Left hindlimb (tissue), 1 donor: Measurements from ENCODE around the gene SCN2B.
A peak's percentile ranks its signal among the peaks of the same experiment; 100 is the strongest.
"Not testable (repeated sequence)": the region's sequence is repeated elsewhere in the genome, so short reads cannot be mapped to it uniquely, and the experiment has no call there.

Experiments
- DNase-seq: peaks from one replicate; pipeline ENCODE4 v3.0.0-alpha.2; 2018

SCN2B gene

GRCh38 chr11:118205606-118206378 lies 29.4 kb upstream of the SCN2B start:
- DNase-seq: no peak

GRCh38 chr11:118202599-118203422 lies 26.4 kb upstream of the SCN2B start:
- no peak for DNase-seq

- no peak for DNase-seq
Measured at GRCh38 chr11:118201966-118202365, 25.5 kb upstream of the SCN2B start.

- no peak for DNase-seq
Measured at GRCh38 chr11:118200901-118201680, 24.7 kb upstream of the SCN2B start.

GRCh38 chr11:118200497-118200896 lies 24.1 kb upstream of the SCN2B start:
- DNase-seq: no peak

- DNase-seq: no peak
Measured at GRCh38 chr11:118199135-118199534, 22.7 kb upstream of the SCN2B start.

GRCh38 chr11:118198370-118198769 lies 21.9 kb upstream of the SCN2B start:
- peak; percentile 78 for DNase-seq

- peak; percentile 66 for DNase-seq
Measured at GRCh38 chr11:118194835-118195627, 18.6 kb upstream of the SCN2B start.

GRCh38 chr11:118193910-118194566 lies 17.6 kb upstream of the SCN2B start:
- DNase-seq: no peak

- DNase-seq: not testable (repeated sequence)
Measured at GRCh38 chr11:118192817-118193216, 16.4 kb upstream of the SCN2B start.

- not testable (repeated sequence) for DNase-seq
Measured at GRCh38 chr11:118190942-118191506, 14.6 kb upstream of the SCN2B start.

- DNase-seq: no peak
Measured at GRCh38 chr11:118186346-118187107, 10.1 kb upstream of the SCN2B start.

GRCh38 chr11:118184784-118185579 lies 8.5 kb upstream of the SCN2B start:
- DNase-seq: no peak

- DNase-seq: not testable (repeated sequence)
Measured at GRCh38 chr11:118183691-118184090, 7.3 kb upstream of the SCN2B start.

- DNase-seq: peak; percentile 89
Measured at GRCh38 chr11:118180300-118180703, 3.9 kb upstream of the SCN2B start.

GRCh38 chr11:118176778-118177134 lies 317 bp upstream of the SCN2B start:
- no peak for DNase-seq

- DNase-seq: no peak
Measured at GRCh38 chr11:118175031-118175992, 1.1 kb downstream of the SCN2B start.

GRCh38 chr11:118174006-118174567 lies 2.4 kb downstream of the SCN2B start:
- no peak for DNase-seq
